Subcutaneous adipose tissue (tissue), 4 donors: ENCODE data around the gene EEPD1. TPM values are rescaled to one million over a fixed set of nuclear protein-coding genes. Genes with fewer than 3 reads are reported as not detected.

ENCODE experiments used
- CTCF ChIP-seq: fragments of 450-650 bp; IDR thresholded peaks from one replicate; pipeline ENCODE4 v1.5.1; 2016; ENCODE audit warnings: low read depth, mild to moderate bottlenecking, control low read depth, antibody characterized with exemption, moderate library complexity
- total RNA-seq, 4 donors: library from RNA; depleted of rRNA; stranded (reverse); fragments of >200 nt; gene quantifications; one replicate each; pipeline ENCODE4 v1.1.0, GENCODE V29; 2016

The EEPD1 gene
- total RNA-seq, 4 donors from 2014 or later: 22.2 to 57.3 (median 23.8) TPM

- no peak for TF ChIP-seq CTCF
These were observed 7.4 kb upstream of the EEPD1 start for GRCh38 chr7:36145686-36146085.

GRCh38 chr7:36147361-36147760 is 5.7 kb upstream of the EEPD1 start:
- TF ChIP-seq CTCF: no peak

- no peak for TF ChIP-seq CTCF
These were observed 4.5 kb upstream of the EEPD1 start for GRCh38 chr7:36148422-36149065.

GRCh38 chr7:36149694-36150452 is 3.2 kb upstream of the EEPD1 start:
- TF ChIP-seq CTCF: no peak

- TF ChIP-seq CTCF: no peak
These were observed 916 bp upstream of the EEPD1 start for GRCh38 chr7:36151921-36152755.

- TF ChIP-seq CTCF: no peak
These were observed 580 bp downstream of the EEPD1 start for GRCh38 chr7:36153571-36154097.
